Peyer's patch (tissue), 4 donors: ENCODE results near the gene SCGB1A1. TPM values are rescaled to one million over a fixed set of nuclear protein-coding genes. Genes with fewer than 3 reads are reported as not detected.

ENCODE experiments used
- DNase-seq, 3 donors: peaks; one replicate each; pipeline ENCODE4 v3.0.0-alpha.2; 2017 to 2019
- H3K27ac ChIP-seq, 4 donors: fragments of 200-600 bp; sonication (generic); one replicate each; pipeline ENCODE4 v1.5.1; 2016 to 2019
- H3K27me3 ChIP-seq, 2 donors: fragments of 200-600 bp; sonication (generic); one replicate each; pipeline ENCODE4 v1.5.1; 2019
- H3K36me3 ChIP-seq, 3 donors: fragments of 200-600 bp; sonication (generic); one replicate each; pipeline ENCODE4 v1.5.1; 2016 to 2019
- H3K4me1 ChIP-seq, 4 donors: fragments of 200-600 bp; sonication (generic); one replicate each; pipeline ENCODE4 v1.5.1; 2016 to 2019
- H3K4me3 ChIP-seq, 4 donors: fragments of 200-600 bp; sonication (generic); 1 replicate in 3 of 4; 2 replicates in 1 of 4; pipeline ENCODE4 v1.5.1; 2016 to 2019; ENCODE audit warnings: mild to moderate bottlenecking in 1 of 4
- H3K9me3 ChIP-seq, 4 donors: fragments of 200-600 bp; sonication (generic); one replicate each; pipeline ENCODE4 v1.5.1; 2016 to 2019; ENCODE audit warnings: mild to moderate bottlenecking in 1 of 4
- POLR2A ChIP-seq, 2 donors: fragments of 450-650 bp; IDR thresholded peaks; one replicate each; pipeline ENCODE4 v1.5.1; 2017; ENCODE audit warnings: antibody characterized with exemption in 2 of 2, mild to moderate bottlenecking in 2 of 2, moderate library complexity in 2 of 2
- total RNA-seq, 4 donors: library from RNA; depleted of rRNA; stranded (reverse); fragments of >200 nt; gene quantifications; one replicate each; pipeline ENCODE4 v1.1.0, GENCODE V29; 2016
- TF ChIP-seq, protein P1 (sequence below), 6 experiments: fragments of 450-650 bp in 4 of 6; fragments of 200-600 bp in 2 of 6; sonication (generic) in 1 of 6; IDR thresholded peaks; one replicate each; pipeline ENCODE4 v1.5.1; 2017 to 2019; ENCODE audit warnings: antibody characterized with exemption in 6 of 6, mild to moderate bottlenecking in 3 of 6, moderate library complexity in 1 of 6

The SCGB1A1 gene
- total RNA-seq, 4 donors from 2014 or later, result not detected

DNA sequence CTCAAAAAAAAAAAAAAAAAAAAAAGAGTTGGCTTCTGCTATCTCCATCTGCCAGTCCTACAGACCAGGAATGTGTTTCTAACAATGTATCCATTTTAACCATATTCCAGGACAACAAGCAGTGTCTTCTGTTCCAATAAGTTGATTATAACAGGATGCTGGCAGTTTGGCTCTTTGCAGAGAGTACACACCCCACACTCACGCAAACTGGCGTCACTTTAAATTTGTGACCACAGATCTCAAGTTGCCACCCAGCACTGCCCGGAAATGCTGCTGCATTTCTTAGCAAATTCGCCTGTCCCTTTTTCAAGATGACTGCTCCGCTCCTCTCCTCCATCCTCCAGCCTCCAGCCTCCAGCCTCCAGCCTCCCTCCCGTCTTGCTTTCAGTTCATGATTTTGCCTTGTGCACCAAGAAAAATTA, 44.3 kb downstream of the SCGB1A1 start:
- H3K4me3 ChIP-seq, result no peak overlapping the region
- TF ChIP-seq POLR2A (IDR thresholded peaks at IDR 0.05), result no peak
- TF ChIP-seq, protein P1, sequence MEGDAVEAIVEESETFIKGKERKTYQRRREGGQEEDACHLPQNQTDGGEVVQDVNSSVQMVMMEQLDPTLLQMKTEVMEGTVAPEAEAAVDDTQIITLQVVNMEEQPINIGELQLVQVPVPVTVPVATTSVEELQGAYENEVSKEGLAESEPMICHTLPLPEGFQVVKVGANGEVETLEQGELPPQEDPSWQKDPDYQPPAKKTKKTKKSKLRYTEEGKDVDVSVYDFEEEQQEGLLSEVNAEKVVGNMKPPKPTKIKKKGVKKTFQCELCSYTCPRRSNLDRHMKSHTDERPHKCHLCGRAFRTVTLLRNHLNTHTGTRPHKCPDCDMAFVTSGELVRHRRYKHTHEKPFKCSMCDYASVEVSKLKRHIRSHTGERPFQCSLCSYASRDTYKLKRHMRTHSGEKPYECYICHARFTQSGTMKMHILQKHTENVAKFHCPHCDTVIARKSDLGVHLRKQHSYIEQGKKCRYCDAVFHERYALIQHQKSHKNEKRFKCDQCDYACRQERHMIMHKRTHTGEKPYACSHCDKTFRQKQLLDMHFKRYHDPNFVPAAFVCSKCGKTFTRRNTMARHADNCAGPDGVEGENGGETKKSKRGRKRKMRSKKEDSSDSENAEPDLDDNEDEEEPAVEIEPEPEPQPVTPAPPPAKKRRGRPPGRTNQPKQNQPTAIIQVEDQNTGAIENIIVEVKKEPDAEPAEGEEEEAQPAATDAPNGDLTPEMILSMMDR (IDR thresholded peaks at IDR 0.05), result no peak
- H3K27me3 ChIP-seq, result no peaks in the 10 kb centered on the region
- no peak overlapping the region for H3K27ac ChIP-seq
- H3K36me3 ChIP-seq, result no peaks in the 10 kb centered on the region
- no peaks in the 10 kb centered on the region for H3K9me3 ChIP-seq
- peaks cover 0 to 9% (median 0%) of the 10 kb centered on the region in 4 donors for H3K4me1 ChIP-seq
- no peak for DNase-seq

DNA sequence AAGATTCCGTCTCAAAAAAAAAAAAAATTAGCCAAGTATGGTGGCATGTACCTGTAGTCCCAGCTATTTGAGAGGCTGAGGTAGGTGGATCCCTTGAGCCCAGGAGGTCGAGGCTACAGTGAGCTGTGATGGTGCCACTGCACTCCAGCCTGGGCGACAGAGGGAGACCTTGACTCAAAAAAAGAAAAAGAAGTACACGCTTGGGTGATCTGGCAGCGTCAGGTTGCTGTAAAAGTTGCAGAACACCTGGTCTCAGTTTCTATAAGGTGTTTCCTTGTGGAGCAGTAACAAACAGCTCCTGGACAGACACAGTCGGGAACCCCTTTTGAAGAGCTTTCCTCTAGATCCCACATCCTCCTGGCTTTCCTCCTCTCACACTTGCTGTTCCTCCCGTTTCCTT, 45.8 kb downstream of the SCGB1A1 start:
- Histone ChIP-seq H3K4me3 (no peak overlapping the region), H3K9me3 (no peaks in the 10 kb centered on the region), H3K27ac (no peak overlapping the region), H3K27me3 (no peaks in the 10 kb centered on the region), H3K4me1 (no peaks in the 10 kb centered on the region), H3K36me3 (no peaks in the 10 kb centered on the region)
- TF ChIP-seq, protein P1 (IDR thresholded peaks at IDR 0.05), result no peak
- no peak for TF ChIP-seq POLR2A (IDR thresholded peaks at IDR 0.05)
- peak in 2 of 3 donors; percentile 22 to 56 for DNase-seq

DNA sequence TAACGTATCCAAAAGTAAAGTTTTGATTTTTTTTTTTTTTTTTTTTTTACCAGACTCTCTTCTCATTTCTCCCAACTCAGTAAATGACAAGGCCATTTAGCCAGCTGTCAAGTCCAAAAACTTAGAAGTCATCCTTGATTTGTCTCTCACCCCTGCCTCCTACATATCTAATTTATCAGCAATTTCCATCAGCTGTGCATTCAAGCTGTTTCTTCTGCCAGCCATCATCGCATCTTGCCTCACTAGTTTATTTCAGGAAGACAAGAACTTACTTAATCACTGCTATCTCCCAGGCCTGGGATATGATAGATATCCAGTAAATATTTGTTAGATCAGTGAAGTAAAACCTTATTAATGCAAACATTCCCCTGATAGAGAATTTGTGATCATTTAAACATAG, 47.6 kb downstream of the SCGB1A1 start:
- Histone ChIP-seq H3K27me3 (no peaks in the 10 kb centered on the region), H3K9me3 (no peaks in the 10 kb centered on the region), H3K4me1 (no peaks in the 10 kb centered on the region), H3K27ac (no peak overlapping the region), H3K36me3 (no peaks in the 10 kb centered on the region), H3K4me3 (no peak overlapping the region)
- TF ChIP-seq POLR2A (IDR thresholded peaks at IDR 0.05), result no peak
- TF ChIP-seq, protein P1 (IDR thresholded peaks at IDR 0.05), result no peak
- DNase-seq, result no peak

DNA sequence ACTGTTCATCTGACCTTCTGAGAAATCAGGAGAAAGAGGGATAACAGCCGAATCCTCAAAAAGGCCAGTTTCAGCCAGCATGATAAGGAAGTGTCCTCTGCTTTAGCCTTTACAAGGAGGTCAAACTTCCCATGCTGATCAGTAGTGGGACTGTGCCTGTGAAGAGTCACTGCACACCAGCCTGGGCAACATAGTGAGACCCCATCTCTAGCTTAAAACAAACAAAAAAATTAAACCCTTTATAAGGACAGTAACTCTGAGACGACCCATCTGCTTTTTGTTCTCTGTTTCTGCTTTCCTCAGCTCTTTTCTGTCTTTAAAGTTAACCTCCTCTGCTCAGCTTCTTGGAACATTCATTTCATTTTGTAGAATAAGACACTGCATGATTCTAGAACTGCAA, 49.7 kb downstream of the SCGB1A1 start:
- Histone ChIP-seq H3K4me1 (no peaks in the 10 kb centered on the region), H3K27me3 (no peaks in the 10 kb centered on the region), H3K27ac (no peak overlapping the region), H3K4me3 (no peak overlapping the region), H3K9me3 (no peaks in the 10 kb centered on the region), H3K36me3 (no peaks in the 10 kb centered on the region)
- DNase-seq, result no peak
- TF ChIP-seq, protein P1 (IDR thresholded peaks at IDR 0.05), result no peak
- no peak for TF ChIP-seq POLR2A (IDR thresholded peaks at IDR 0.05)

DNA sequence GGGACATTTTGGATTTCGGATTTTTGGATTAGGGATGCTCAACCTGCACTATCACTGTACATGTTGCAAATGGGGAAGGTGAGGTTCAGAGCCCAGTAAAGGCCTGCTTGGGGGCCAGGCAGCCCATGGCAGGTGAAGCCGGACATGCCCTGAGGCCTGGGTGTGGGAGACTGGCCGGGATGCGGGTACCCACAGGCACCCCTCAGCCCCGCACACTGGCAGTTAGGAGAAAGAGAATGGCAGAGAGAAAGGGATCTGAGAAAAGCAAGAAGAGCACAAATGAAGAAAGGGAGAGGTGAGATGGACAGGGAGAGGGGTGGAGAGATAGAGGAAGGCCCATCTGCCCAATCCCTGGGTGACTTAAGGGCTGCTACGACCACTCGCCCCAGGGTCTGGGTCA, 52.8 kb downstream of the SCGB1A1 start:
- H3K9me3 ChIP-seq, result no peaks in the 10 kb centered on the region

More for the DNA sequence above, 52.8 kb downstream of the SCGB1A1 start:
- H3K36me3 ChIP-seq, result no peaks in the 10 kb centered on the region
- peak overlapping the region in 2 of 4 donors; percentile 12 to 62 for H3K27ac ChIP-seq
- H3K4me3 ChIP-seq, result no peak overlapping the region
- H3K4me1 ChIP-seq, result no peaks in the 10 kb centered on the region
- no peak for DNase-seq
- TF ChIP-seq, protein P1 (IDR thresholded peaks at IDR 0.05), result no peak
- no peak for TF ChIP-seq POLR2A (IDR thresholded peaks at IDR 0.05)
- no peaks in the 10 kb centered on the region for H3K27me3 ChIP-seq
